ENCODE data around the gene AXIN2.

- TF ChIP-seq CTCF (IDR thresholded peaks at IDR 0.05; ENCODE audit: low read length) (no peak), EZH2 (IDR thresholded peaks at IDR 0.05; ENCODE audit: borderline replicate concordance, low read length) (no peak)
Measured at GRCh38 chr17:65601881-65602280, 40.4 kb upstream of the AXIN2 start.

Data from OCI-LY1 (cell line).